ENCODE data around the gene EIF6.
"Not testable (repeated sequence)": the region's sequence is repeated elsewhere in the genome, so short reads cannot be mapped to it uniquely, and the experiment has no call there.

GRCh38 chr20:35262731-35263531, 21.6 kb downstream of the EIF6 start:
- not testable (repeated sequence) for TF ChIP-seq SUZ12 (IDR thresholded peaks at IDR 0.05; ENCODE audit: extremely low read depth, insufficient read depth, insufficient read length); ZNF274 (IDR thresholded peaks at IDR 0.05; ENCODE audit: low read depth, low read length)

Measured in NT2/D1 (cell line).